ENCODE measurements around the gene MFSD6.
A peak's percentile ranks its signal among the peaks of the same experiment; 100 is the strongest.
"Not testable (repeated sequence)": the region's sequence is repeated elsewhere in the genome, so short reads cannot be mapped to it uniquely, and the experiment has no call there.

MFSD6 gene

DNA sequence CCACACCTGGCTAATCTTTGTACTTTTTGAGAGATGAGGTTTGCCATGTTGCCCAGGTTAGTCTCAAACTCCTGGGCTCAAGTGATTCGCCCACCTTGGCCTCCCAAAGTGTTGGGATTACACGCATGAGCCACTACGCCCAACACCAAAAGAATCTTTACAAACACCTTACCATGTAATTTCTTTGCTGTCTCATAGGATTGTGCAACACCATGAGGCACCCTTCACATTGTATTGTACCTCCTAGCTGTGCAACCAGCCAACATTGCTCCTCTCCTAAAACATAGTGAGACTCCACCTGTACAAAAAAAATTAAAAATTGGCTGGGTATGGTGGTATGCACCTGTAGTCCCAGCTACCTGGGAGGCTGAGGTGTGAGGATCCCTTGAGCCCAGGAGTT lies 3.1 kb upstream of the MFSD6 start:
- DNase-seq (ENCODE audit: extremely low read depth in 1 of 2, low read depth in 1 of 2), result no peak

DNA sequence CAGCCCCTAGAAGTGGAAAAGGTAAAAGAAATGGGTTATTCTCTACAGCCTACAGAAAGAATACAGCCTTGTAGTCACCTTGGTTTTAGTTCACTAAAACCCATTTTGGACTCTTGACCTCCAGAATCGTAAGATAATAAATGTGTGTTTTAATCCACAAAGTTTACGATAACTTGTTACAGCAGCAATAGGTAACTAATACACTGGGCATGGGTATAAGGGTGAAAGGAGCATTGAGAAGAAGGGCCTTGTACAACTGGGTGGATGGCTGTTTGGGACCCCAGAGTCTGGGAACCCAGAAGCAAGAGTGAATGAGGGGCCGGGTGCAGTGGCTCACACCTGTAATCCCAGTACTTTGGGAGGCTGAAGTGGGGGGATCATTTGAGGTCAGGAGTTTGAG lies 2.2 kb upstream of the MFSD6 start:
- DNase-seq (ENCODE audit: extremely low read depth in 1 of 2, low read depth in 1 of 2), result no peak

DNA sequence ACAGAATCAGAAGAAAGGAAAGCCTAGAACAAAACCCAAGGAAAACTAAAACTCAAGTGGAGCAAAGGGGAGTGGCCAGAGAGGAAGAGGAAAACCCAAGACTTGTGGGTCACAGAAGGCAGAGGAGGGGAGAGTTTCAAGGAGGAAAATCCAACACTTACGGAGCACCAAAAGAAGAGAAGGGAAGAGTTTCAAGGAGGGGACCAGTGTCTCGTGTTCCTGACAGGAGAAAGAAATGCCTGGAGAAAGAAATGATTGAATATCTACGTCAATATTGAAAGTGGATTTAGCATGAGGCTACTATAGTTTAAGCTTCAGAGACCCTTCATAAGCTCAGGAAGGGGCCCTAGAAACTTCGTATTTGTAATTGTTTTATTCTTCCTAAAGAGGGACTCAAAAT lies 1.4 kb upstream of the MFSD6 start:
- DNase-seq (ENCODE audit: extremely low read depth in 1 of 2, low read depth in 1 of 2), result no peak

DNA sequence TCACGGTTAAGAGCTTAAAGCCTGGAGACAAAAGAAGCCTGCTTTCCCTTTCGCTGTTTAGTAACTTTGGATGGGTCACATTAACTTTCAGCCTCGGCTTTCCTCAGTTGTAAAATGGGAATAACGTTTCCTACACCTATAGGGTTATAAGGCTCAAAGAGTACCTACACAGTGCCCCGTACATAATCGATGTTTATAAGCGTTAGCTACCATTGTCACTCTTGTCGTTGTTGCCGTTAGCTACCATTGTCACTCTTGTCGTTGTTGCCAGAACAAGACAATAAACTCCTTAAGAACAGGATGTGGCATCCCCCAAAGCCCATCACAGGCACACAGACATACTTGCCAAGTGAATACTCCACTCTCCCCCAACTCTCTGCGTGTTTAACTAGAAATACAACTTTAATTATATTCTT lies 901 bp upstream of the MFSD6 start:
- peak; percentile 21 to 30 for DNase-seq (ENCODE audit: extremely low read depth in 1 of 2, low read depth in 1 of 2)

DNA sequence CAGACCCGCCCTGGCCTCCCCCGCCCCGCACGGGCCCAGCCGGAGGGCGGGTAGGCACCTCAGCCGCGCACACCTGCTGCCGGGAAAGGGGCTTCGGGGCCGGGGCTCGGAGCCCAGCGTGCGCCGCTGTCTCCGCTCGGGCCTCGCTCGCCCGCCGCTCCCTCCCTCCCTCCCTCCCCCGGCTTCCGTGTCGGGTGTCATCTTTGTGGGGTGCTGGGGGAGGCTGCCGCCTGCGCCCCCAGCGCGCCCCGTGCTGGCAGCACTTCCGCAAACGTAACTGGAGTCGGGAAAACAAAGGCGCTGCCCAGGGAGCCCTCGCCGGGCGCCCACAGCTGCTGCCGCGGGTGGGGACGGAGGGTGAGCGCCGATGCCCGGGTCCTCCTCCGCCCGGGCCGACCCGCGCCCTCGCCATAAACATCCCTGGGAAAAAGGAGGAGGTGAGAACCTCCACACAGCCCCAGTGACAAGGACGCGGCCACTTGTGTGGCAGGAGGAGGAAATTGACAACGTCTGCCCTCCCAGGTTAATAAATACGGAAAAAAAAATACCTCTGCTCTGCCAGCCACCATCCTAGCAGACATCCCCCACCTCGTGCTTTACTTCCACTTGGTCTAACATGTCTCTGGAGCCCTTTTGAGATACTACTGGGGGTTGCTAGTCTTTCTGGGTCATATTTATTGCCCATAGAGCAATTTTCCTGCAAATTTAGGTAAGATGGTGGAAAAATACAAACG lies 550 bp downstream of the MFSD6 start:
- peak; percentile 52 to 56 for DNase-seq (ENCODE audit: extremely low read depth in 1 of 2, low read depth in 1 of 2)

DNA sequence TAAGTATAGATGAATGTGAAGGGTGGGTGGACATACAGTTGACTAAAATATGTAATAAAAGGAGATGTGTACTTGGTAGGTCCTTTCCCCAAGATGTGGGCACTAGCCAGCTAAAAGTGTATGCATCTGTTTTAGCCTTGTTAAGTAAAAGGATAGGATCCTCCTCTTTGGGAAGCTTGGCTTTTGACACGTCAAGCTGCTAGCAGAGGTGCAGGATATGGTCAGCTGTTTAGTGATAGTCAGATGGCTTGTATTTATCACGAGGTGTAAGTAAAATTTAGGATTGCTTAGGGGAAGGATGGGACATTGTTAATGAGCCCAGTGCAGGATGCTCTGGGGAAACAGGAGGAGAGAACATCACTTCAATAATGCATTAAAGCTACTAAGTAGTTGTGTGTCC lies 1.5 kb downstream of the MFSD6 start:
- DNase-seq (ENCODE audit: extremely low read depth in 1 of 2, low read depth in 1 of 2), result no peak

DNA sequence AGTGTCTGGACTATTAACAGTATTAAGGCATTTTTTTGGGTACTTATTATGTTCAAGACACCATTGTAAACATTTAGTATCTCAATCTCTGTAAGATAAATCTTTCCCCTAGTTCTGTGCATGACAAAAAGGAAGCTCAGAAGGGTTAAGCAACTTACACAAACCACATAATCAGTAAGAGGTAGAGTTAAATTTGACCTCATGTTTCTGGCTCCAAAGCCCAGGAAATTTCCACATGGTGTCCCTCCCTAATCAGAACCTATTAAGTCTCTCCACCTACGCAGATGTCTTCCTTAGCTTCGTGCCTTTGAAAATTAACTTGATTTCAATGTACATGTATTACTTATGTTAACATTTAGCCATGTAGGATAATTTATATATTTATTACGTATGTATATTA lies 2.0 kb downstream of the MFSD6 start:
- DNase-seq (ENCODE audit: extremely low read depth in 1 of 2, low read depth in 1 of 2), result no peak

DNA sequence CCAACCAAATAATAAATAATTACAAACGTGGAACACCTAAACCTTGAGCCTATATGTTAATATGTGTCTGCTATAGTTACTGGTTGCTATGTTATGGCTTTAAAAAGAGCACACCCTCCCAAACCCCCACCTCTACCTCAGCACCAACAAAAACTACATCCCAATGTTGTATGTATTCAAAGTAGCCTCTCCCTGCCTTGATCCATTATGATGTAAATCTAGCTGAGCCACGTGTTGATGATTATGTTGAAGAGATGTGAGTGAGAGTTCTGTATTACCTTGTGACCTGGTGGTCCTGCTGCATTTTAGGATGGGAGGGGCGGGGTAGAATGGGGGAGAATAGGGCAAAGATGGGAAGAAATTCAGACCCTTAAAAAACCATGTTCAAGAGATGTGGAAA lies 4.8 kb downstream of the MFSD6 start:
- DNase-seq (ENCODE audit: extremely low read depth in 1 of 2, low read depth in 1 of 2), result no peak

DNA sequence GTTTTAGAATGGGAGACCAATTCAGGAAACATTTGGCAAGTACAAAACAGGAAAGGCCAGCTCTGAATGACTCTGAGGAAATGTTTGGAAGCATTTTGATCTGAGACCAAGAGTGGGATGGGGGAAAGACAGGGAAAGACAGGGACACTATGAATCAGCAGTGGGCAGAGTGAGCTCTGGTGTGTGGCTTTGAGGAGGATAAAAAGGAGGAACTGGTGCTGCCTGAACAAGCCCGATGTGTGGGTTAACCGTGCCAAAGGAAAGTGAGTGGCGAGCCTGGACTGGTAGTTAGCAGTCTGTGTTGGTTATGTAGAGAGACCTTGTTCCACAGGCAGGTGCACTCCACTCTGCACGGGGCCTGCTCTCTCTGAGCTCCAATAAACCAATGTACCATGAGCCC lies 5.3 kb downstream of the MFSD6 start:
- no peak for DNase-seq (ENCODE audit: extremely low read depth in 1 of 2, low read depth in 1 of 2)

DNA sequence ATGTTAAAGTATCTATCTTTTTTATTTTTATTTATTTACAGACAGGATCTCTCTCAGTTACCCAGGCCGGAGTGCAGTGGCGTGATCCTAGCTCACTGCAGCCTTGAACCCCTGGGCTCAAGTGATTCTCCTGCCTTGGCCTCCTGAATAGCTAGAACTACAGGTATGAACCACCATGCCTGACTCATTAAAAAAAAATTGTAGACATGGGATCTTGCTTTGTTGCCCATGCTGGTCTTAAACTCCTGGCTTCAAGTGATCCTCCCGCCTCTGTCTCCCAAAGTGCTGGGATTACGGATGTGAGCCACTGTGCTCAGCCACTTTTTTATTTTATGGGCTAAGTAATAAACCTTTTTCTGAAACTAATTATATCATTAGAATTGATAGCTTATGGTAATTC lies 7.1 kb downstream of the MFSD6 start:
- no peak for DNase-seq (ENCODE audit: extremely low read depth in 1 of 2, low read depth in 1 of 2)

DNA sequence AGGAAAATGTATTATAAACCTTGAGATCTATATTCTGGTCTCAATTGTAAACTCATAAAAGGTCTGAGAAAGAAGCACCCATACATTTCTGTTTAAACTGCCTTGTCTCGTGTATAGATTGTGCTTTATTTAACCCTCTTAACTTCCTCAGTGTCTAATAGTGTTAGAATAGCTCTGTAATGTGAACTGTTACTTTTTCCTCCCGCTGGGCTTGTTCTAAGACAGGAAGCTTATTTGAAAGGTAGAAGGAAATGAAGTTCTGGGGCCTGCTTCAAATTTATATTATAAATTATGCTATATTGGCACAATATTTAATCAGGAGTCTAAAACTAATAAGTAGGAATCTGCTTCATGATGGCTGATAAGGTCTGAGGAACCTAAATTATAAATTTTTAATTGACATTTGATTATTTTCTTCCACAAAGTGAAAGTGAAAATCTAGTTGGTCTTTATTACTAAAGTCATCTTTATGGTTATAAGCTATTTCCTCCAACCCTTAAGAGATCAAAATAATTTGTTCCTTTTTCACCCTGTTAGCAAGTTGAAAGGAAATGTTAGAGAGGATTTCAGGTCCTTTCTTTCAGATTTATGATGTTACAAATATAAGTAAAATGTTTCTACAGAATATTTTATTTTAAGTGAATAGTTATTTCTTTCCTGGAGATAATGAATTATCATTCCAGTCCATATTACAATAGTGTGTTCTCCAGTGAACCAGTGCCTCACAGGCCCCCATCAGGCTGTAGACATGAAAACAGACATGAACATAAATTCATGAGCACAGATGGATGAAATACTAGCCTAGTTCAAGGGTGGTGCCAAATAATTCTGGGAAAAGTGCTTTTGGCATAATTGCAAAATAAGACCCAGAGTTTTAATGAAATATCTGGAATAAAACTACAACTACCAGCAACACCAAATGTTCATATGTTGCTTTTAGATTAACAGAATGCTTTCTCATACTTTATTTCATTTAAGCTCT lies 7.9 kb downstream of the MFSD6 start:
- no peak for DNase-seq (ENCODE audit: extremely low read depth in 1 of 2, low read depth in 1 of 2)

DNA sequence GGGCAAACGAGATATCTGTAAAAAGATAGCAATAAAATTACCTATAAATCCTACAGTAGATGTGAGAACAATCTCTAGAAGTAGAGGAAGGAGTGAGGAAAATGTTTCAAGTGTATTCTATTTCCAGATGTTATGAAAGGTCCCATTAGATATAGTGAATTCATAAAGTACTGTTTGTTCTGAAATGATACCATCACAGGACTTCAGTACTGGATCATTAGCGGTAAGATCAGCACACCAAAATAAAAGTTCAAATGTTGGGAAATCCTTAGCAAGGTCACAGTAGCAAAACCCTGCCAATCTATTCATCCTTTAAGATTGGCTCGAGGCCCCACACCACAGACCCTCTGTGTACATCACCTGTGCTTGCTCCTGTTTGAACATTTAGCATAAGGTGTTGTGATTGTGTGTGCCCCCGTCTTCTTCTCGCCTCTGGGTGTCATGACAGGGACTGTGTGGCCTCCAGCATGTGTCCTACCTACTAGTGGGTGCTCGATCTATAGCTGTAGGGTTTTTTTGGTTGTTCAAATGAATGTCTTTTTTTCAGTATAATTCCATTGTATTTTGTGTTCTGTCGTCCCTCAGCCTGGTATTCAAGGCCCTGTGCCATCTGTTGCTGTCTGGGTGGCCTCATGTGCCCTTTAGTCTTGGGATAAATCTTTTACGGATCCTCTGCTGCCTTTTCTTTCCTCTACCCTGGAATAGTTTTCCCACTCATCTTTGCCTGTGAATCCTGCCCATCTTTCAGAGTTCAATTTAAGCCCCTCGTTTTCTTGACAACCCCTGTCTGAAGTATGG lies 9.1 kb downstream of the MFSD6 start:
- no peak for DNase-seq (ENCODE audit: extremely low read depth in 1 of 2, low read depth in 1 of 2)

DNA sequence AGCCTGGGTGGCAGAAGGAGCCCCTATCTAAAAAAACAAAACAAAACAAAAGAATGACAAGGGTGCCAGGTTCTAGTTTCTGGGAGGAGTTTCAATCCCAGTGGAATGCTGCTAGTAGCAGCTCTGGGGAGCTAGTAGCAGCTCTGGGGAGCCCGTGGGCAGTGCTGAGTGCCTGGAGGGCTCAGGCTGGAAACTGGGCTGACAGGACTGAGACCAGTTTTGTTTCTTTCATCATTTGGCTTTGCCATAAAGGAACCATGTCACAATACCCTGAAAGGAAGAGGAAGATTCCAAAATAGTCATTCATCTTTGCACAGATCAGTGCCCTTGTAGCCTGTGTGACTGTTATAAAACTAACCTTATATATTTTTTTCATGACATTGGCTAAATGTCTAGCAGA lies 10.6 kb downstream of the MFSD6 start:
- DNase-seq (ENCODE audit: extremely low read depth in 1 of 2, low read depth in 1 of 2), result no peak

DNA sequence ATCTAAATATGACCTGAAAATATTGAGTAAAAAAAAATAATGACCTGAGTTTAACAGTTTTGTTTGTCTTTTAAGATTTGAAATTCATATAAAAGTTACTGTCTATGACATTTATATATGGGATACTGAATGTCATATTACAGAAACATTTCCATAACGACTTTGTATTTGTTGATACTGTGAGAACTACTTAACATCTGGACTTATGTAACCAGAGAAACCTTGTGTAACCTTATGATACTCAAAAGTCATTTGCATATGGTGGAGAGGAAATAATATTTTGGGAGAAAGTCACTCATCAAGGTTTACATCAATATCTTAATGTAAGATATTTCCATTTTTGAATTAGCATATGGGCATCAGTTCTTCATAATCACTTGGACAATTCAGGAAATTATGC lies 12.6 kb downstream of the MFSD6 start:
- DNase-seq (ENCODE audit: extremely low read depth in 1 of 2, low read depth in 1 of 2), result no peak

DNA sequence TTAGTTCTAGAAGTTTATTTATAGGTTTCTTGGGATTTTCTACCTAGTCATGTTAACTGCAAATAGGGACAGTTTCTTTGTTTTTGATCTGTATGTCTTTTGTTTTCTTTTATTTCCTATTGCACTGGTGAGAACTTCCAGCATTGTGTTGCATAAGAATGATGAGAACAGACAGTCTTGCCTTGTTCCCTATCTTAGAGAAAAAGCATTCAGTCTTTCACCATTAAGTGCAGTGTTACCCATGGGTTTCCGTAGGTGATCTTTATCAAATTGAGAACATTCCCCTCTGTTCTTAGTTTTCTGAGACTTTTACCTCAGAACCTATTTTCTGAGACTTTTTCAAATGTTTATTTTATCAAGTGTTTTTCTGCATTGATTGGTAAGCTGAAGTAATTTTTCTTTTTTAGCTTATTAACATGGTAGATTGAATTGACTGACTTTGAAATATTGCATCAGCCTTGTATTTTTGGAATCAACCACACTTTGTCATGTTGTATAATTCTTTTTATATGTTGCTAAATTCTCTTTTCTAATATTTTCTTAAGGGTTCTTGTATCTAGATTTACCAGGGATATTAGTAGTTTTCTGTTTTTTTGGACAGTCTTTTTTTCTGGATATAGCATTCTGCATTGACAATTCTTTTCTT lies 17.2 kb downstream of the MFSD6 start:
- no peak for DNase-seq (ENCODE audit: extremely low read depth in 1 of 2, low read depth in 1 of 2)

DNA sequence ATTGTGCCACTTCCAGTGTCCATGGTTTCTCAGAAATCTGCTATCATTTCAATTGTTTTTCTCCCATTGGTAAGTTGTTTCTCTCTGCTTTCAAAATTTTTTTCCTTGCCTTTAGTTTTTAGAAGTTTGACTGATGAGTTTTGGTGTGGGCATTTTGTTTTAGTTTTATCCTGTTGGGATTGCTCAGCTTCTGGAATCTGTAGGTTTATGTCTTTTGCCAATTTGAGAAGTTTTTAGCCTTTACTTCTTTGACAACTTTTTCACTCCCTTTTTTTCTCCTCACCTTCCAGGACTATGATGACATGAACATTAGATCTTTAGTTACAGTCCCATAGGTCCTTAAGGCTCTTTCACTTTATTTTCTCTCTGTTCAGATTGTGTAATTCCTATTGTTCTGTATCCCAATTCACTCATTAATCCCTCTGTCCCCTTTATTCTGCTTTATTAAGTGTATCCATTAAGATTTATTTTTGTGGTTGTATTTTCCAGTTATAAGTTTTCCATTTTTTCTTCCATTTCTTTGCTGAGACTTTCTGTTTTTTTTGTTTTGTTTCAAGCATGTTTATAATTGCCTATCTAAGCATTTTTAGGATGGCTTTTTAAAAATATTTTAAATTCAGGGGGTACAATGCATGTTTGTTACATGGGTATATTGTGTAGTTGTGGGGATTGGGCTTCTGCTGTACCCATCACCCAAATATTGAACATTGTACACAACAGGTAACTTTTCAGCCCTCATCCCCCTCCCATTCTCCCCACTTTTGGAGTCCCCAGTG lies 17.9 kb downstream of the MFSD6 start:
- no peak for DNase-seq (ENCODE audit: extremely low read depth in 1 of 2, low read depth in 1 of 2)

DNA sequence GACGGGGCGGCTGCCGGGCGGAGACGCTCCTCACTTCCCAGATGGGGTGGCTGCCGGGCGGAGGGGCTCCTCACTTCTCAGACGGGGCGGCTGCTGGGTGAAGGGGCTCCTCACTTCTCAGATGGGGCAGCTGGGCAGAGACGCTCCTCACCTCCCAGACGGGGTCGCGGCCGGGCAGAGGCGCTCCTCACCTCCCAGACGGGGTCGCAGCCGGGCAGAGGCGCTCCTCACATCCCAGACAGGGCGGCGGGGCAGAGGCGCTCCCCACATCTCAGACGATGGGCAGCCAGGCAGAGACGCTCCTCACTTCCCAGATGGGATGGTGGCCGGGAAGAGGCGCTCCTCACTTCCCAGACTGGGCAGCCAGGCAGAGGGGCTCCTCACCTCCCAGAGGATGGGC lies 22.7 kb downstream of the MFSD6 start:
- not testable (repeated sequence) for DNase-seq (ENCODE audit: extremely low read depth in 1 of 2, low read depth in 1 of 2)

DNA sequence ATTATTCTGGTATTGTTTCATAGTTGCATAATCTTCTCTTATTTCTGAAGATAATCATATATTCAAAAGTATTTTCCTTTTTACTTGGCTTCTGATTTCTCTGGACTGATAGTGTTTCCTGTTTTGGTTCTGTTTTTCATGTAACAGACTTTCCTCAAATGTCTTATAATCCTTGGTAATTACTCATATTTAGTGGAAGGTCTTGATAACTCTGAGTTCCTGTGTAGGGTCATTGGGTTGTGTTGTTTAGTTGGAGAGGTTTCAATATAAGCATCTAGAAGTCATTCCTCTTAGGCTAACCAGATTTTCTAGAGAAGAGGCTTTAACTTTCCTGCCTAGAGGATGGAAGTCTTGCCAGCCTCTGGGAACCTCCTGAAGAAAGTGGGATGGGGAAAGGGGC lies 23.8 kb downstream of the MFSD6 start:
- DNase-seq (ENCODE audit: extremely low read depth in 1 of 2, low read depth in 1 of 2), result no peak

DNA sequence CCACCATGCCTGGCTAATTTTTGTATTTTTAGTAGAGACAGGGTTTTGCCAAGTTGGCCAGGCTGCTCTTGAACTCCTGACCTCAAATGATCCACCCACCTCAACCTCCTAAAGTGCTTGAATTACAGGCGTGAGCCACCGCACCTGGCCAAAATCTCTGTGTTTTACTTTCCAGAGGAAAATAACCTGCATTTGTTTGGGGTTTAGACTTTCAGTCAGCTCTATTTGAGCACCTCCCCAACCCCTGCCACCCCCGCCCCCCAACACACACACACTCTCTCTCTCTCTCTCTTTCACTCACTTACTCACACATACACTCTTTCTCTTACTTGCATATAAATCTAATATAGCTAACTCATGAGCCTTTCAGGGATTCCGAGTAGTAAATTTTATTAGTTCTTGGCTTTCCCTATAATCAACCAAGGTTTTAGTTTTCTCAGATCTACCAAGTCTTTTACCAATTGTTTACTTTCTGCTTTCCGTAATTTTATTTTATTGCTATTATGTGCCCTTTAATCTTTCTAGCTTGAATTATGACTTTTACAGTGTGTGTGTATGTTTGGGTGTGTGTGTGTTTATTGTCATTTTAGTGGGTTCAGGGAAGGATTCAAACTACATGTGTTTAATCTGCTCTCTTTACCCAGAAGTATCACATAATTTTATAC lies 24.5 kb downstream of the MFSD6 start:
- DNase-seq (ENCODE audit: extremely low read depth in 1 of 2, low read depth in 1 of 2), result no peak
